Activated CD8-positive, alpha-beta memory T cell treated with anti-CD3 and anti-CD28 coated beads for 1 hour (primary cell): Measurements from ENCODE around the gene GNGT1.
"Not testable (repeated sequence)": the region's sequence is repeated elsewhere in the genome, so short reads cannot be mapped to it uniquely, and the experiment has no call there.

Experiments used
- DNase-seq, 2 donors: peaks; one replicate each; pipeline ENCODE4 v3.0.0-alpha.2; 2020; ENCODE audit warnings: low read depth in 1 of 2; ENCODE audit errors: extremely low read depth in 1 of 2

The GNGT1 gene

DNA sequence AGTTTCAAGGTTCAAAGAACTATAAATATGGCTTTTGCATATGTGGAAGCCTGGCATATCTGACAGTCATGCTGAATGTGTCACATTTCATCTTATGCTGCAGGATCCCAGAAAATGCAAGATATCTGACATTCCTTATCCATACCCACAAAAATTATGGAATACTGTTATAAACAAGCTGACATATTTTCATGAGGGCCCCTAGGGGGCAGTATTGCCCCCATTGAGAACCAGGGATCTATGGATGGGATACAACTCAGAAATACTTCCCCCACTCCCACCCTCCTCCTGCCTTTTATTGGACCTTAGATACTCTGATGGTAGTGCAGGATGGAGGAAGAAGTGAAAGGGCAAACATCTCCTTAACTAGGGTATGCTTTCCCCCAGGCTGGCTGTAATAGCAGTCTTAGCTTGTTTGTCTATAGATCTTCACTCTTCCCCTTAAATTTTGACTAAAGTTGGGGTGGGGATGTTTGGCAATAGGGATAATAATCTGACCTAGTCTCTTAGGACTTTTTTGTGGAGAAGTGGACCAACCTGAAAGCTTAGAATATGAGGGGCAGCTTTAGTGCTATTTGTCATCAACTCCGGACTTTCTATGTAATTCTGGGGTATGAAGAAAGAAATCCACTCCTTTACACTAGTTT lies 3.5 kb upstream of the GNGT1 start:
- DNase-seq, result no peak

- DNase-seq, result no peak
These were observed 4.0 kb downstream of the GNGT1 start for GRCh38 chr7:93910076-93910994.

- not testable (repeated sequence) for DNase-seq
These were observed 4.9 kb downstream of the GNGT1 start for GRCh38 chr7:93911242-93911641.

GRCh38 chr7:93911661-93912060 lies 5.3 kb downstream of the GNGT1 start:
- DNase-seq, result not testable (repeated sequence)

DNA sequence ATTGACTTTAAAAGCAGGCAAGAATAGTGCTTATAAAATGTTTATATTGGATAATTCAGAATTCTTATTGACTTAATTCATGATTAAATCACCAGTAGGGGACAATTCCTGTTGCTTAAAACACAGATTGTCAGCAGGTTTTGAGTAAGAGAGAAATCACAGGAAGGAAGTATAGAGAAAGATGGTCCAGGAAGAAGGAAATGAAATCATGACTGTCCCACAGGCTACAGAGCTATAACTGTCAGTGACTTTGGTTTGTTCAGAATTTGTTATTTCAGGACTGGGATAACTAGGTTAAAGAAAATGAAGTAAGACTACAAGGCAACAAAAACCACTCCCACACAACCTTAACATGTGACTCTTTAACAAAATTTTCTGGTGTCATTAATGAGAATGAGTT lies 6.8 kb downstream of the GNGT1 start:
- DNase-seq, result no peak

DNA sequence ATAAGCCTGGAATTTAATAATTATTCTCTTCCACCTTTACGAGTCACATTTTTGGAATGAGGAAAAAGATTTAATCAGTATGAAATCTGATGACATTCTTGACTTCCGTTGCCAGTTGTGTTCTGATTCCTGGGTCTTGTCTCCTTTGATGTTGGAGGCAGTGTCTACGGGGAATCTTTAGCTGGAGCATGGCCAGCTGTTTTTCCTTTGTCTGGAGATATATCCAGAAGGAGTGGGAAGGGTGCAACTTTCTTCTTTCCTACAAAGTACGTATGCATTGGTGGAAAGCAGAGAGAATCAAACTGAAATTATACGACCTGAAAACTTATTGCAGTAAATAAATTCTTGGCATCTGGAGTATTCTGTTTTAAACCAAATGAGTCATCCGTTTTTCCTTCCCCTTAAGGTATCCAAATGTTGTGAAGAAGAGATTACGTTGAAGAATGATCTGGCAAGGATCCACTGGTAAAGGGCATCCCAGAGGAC lies 8.3 kb downstream of the GNGT1 start:
- DNase-seq, result no peak

DNA sequence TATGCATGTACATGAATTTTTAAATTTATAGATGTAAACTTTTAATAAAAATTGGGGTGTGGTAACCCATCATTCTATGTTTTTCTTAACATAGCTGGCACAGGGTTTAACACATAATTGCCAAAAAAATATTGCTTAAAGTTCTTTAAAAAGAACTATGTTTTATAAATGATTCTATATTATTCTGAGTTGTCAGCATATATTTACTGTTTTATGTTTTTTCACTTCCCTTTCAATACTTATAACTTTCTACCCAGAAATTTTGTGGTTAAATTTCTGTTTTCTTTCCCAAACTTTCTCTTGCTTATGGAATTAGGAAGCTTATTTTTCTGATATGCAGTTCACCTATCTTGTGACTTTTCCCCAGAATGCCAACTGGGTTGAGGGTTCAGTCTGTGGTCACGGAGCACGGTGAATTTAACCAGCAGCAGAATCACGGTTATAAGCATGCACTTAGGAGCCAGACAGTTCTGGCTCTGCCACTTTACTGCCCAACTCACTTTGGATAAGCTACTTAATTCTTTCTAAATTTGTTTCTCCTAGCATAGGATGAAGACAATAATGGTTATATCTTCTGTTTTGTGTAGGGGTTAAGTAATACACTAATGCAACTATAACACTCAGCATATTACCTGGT lies 9.0 kb downstream of the GNGT1 start:
- not testable (repeated sequence) for DNase-seq

- not testable (repeated sequence) for DNase-seq
These were observed 9.5 kb downstream of the GNGT1 start for GRCh38 chr7:93915888-93916287.

DNA sequence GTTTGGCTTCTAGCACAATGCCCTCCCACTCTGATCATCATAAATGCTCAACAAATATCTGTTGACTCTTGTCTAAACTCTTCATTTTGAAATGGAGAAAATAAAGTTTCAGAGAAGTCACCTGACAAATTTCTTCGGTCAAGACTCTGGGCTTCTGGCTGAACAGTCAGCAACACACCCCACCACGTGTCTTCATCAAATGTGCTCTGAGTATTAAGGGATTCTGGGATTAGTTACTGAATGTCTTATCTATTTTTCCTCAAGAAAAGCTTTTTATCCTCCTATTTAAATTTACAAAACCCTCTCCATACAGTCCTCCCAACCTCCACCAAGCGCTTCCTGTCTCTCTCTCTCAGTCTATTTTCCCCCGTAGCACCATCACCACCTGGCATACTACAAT lies 9.9 kb downstream of the GNGT1 start:
- DNase-seq, result not testable (repeated sequence)

- no peak for DNase-seq
These were observed 14.3 kb downstream of the GNGT1 start for GRCh38 chr7:93920496-93921182.

DNA sequence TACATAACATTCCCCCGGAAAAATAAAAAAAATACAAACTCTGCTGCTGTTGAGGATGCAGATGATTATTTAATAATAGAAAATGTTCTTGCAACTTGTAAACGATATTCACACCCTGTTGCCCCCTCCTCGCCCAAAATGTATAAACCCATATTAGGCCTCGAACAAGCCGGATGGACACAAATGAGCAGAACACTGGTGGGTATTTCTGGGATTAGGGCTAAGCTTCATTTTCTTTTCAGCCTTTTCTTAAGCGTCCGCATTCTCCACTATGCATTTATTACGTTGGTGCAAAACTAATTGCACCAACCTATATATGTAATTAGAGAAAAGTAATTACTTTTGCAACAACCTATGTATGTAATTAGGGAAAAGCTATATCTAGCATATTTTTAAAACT lies 14.8 kb downstream of the GNGT1 start:
- DNase-seq, result no peak

DNA sequence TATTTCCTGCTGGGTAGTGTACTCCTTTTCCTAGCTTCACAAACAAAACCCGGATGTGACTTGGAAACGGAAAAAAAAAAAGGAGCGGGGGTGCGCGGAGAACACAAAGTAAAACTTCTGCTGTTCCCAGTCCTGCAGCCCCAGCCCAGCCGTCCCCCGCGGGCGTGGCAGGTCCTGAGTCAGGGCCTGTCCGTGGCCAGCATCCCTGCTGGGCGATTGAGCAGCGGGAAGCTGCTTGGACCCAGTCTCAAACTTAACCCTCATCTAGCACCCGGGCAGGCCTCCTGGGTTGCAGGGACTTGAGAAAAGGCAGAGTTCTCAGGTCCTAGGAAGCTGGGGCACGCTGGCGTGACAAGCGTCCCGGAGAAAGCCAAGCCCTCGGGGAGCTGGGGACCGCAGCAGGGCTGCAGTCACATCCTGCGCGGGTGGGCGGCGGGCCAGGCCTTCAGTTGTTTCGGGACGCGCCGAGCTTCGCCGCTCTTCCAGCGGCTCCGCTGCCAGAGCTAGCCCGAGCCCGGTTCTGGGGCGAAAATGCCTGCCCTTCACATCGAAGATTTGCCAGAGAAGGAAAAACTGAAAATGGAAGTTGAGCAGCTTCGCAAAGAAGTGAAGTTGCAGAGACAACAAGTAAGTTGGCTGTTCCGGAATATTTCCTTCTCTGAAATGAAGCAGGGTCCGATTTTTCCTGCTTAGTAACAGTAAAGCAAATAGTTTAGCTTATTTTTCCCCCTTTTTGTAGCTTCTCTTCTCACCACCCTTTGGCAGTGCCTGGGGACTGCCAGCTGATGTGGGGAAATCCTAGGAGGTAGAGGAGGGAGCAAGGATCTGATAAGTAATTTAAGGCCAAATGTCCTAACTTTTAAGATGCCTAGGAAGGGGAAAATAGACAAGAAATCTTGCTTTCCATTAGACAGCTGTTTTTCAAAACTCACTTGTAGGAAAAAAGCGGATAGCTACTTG lies 15.5 kb downstream of the GNGT1 start, which contains the start of gene GNG11:
GNG11 (plus strand) TSS at position 129 of the 960 bp plus-strand sequence; CDS start at position 532, 403 bp downstream.
- no peak for DNase-seq

DNA sequence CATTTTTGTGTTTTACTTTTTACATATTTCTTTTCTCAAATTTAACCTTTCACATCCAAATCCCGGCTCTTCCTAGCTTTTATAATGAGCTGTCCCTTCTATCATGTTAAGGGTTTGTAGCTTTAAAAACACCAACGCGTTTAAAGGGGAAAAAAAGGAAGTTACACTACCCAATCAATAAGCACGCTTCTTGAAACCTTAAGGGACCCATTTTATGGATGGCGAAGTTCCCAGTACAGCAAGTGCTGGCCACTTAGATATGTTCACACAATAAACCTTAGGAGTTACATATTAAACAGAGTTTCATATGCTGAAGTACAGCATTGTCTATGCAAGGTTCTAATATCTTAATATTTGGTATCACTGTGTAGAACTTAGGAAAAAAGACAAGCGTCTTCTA lies 16.9 kb downstream of the GNGT1 start:
- DNase-seq, result no peak

DNA sequence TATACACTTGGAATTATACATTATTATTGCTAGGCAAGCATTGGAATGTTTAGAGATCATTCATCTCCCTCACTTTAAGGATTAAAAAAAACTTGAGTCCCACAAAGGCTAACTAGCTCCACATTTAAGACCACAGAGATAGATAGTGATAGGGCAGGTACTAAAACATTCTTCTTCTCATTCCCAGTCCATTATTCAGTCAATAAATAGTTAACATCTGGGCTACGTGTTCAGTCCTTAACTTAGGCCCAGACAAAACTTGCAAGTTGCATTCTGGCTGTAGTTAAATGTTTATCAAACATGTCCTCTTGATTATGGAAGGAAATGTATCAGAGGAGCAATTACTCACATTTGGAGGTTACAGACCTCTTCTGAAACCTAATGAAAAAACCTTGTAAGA lies 17.6 kb downstream of the GNGT1 start:
- DNase-seq, result no peak

GRCh38 chr7:93926800-93927199 lies 20.4 kb downstream of the GNGT1 start:
- no peak for DNase-seq

GRCh38 chr7:93927585-93927984 lies 21.2 kb downstream of the GNGT1 start:
- no peak for DNase-seq

- no peak for DNase-seq
These were observed 25.3 kb downstream of the GNGT1 start for GRCh38 chr7:93931655-93932054.

GRCh38 chr7:93933156-93933555 lies 26.8 kb downstream of the GNGT1 start:
- no peak for DNase-seq

DNA sequence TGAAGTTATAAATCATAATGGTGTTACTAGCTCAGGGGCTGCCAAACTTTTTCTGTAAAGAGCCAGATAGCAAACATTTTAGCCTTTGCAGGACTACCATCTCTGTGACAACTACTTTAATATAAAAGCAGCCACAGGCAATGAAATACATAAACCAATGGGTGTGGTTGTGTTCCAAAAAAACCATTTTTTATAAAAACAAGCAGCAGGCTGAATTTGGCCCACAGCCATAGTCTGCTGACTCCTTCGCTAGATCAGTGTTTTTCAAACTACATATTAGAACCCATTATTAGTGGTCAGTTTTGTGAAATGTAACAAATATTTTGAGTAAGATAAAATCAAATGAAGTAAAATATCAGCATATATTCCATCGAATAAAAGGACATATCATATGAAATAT lies 28.7 kb downstream of the GNGT1 start:
- no peak for DNase-seq

- no peak for DNase-seq
These were observed 31.5 kb downstream of the GNGT1 start for GRCh38 chr7:93937818-93938217.
